HG03139 (cell line): ENCODE measurements around the gene EPB41L1.

Experiments used
- ATAC-seq: cut with Tn5 transposase; IDR thresholded peaks from one replicate; pipeline ENCODE4 v1.9.1; 2021; ENCODE audit not compliant: unreplicated experiment

EPB41L1 gene

DNA sequence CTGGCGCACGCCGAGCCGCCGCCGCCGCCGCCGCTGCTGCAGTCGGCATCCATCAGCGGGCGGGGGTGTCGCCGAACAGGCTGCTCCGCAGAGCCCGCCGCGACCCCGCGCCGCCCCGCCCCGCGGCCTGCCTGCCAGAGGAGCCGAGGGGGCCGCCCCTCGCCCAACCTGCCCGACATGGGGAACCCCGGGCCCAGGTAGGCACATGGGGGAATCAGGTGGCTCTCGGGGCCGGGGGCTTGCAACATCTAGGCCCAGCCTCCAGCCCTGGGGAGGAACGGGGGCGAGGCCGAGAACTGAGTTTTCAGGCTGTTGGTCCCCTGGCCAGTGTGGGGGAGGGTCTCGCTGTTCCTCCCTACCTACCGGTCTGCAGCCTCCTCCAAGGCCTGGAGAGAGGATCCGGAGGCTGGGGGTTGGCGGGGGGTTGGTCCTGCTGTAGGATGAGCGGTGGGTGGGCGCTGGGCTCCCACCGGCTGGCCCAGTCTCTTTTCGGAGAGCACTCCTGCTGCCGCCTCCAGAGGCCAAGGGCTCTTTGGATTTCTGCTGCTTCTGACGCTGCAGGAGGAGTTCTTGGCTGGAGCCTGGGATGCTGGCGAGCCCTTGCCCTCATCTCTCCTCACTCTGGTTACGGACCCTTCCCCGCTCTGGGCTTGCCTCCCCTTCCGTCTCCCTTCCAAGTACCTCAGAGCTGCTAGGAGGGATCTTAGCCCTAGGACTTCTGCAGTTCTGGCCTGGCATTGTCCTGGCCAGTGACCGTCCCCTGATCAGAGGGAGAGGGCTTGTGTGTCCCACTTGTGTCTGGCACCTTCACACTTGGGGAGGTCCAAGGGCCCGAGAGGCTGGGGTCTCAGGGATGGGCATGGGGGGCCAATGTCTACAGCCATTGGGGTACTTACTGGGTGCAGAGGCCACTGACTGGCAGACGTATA, at the start of gene EPB41L1:
Gene EPB41L1 (plus strand): TSS at position 41 of the 929 bp plus-strand sequence. CDS start 19,038 bp downstream, outside the sequence.
- no peak for ATAC-seq

DNA sequence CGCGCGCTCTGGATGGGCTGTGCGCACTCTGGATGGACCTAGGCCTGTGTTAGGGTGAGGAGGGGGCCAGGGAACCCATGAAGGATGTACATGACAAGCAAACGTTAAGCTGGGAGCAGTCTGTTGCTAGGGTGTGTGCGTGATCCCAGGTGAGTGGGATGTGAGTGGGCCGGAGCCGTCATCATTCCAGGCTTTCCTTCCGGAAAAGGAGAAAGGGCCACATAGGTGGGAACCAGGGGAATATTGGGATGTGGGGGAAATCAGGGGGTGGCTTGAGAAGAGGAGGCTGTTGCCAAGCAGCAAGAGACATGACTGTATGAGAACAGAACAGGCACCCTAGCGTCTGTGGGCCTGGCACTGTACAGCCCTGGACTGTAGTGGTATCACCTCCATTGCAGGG, 49.7 kb upstream of the EPB41L1 start:
- no peak for ATAC-seq

DNA sequence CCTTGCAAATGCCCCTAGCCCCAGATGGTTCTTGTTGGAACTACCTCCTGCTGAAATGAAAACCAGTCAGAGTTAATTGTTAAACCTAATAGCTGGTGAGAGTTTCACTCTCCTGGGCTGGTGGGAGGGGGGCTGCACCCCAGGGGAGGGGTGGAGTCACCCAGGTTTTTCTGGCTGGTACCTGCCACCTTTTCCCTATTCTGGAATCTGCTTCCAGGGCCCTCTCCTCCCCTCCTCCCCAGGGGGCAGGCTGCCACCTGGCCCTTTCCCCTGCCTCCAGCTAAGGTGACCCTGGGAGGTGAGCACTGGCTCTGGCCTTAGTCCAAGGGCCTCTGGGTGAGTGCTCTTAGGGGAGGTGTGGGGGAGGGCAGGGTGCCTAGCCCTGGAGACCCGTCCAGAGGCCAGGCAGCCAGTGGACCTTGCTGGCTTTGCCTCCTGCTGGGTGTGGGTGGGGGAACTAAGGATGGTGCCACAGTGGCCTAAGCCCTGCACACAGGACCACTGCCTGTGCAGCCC, 48.8 kb upstream of the EPB41L1 start:
- no peak for ATAC-seq

DNA sequence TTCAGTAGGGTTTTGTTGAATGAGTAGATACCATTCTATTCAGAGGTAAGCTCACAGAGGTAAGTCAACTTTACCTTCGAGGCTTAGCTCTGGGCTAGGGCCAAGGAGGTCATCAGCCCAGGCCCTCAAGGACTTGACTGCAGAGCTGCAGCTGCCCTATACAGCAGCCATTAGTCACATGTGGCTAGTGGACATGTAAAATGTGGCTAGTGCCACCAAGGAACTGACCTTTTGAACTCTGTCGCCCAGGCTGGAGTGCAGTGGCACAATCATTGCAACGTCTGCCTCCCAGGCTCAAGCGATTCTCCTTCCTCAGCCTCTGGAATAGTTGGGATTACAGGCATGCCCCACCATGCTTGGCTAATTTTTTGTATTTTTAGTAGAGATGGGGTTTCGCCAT, 47.9 kb upstream of the EPB41L1 start:
- ATAC-seq, result no peak

DNA sequence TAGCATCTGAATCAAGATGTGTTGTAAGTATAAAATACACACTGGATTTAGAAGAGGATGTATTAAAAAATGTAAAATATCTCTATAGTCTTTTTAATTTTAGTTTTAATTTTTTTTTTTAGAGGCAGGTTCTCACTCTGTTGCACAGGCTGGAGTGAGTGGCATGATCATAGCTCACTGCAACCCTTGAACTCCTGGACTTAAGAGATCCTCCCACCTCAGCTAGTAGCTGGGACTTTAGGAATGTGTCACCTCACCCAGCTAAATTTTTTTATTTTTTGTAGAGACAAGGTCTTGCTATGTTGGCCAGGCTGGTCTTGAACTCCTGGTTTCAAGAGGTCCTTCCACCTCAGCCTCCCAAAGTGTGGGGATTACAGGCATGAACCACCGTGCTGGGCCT, 46.7 kb upstream of the EPB41L1 start:
- ATAC-seq, result no peak

DNA sequence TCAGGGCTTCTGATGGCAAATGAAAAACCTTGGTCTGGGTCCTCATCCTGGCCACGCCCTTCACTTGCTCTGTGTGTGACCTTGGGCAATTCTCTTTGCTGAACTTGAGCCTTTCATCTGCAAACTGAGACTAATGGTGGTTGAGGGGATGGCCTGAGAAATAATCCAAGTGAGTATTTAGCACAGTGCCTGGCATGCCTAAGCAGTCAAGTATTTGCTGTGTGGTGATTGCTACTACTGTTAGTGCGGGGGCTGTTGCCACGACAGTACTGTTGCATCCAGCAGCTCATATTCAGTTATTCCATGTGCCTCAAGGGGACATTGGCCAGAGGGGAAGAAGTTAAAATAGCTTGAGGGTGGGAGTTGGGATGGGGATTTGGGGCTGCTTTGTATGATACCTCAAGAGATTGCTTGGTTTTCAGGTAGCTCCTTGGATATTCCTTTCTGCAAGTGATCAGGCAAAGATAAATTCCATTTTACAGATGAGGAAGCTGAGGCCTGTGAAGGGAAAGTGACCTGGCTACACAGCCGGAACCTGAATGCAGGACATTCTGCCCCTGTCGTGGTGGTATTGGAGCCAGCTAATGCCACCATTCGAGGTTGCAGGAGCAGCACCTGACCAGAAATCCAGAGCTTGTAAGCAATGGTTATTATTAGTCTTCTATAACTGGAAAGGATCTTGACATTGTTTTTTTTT, 45.1 kb upstream of the EPB41L1 start:
- no peak for ATAC-seq

DNA sequence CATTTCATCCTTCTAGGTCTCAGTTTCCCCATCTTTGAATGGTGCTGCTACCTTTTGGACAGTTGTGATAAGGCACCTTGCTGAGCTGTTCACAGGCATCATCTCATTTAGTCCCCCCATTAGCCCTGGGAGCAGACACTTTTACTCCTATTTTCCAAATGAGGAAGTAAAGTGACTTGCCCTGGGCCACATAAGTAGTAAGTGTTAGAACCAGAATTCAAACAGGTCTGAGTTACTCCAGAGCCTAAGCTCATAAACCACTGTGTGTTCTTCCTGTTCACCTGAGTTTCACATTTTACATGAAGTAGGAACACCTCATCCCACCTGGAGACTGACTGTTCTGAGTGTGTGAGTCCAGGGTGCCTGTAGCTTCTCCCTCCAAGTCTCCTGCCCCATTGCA, 43.5 kb upstream of the EPB41L1 start:
- ATAC-seq, result no peak

DNA sequence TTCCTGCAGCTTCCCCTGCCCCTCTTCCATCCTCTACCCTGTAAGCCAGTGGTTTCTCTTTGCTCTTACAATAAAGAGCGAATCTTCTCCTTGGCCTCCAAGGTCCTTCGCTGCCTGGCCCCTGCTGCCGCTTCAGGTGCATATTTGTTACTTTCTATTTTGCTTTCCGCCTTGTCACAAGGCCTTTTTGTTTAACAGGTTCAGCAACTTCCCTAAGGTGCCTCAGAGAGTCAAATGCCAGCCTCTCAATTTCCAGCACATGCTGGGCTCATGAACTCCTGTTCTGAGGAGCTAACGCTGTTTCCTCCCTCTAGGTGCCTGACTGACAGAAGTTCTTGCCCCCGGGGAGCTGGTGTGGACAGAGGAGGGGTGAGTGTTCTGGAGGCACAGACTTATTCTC, 42.4 kb upstream of the EPB41L1 start:
- no peak for ATAC-seq

DNA sequence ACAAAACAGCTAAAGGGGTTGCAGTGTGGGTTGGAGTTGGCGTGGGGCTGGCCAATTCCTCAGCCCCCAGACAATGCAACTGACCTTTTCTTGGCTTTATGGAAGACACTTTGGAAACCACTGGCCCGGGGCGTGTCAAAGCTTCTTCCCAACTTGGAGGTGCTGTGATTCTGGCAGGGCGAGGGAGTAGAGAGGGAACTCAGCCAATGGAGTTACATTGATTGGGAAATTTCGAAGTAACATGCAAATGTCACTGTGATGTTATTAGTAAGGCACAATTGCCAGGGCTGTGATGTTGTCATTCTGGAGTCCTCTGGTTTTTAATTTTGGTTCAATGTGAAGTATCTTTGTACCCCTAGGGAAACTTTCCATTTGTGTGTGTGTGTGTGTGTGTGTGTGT, 41.5 kb upstream of the EPB41L1 start:
- ATAC-seq, result no peak

DNA sequence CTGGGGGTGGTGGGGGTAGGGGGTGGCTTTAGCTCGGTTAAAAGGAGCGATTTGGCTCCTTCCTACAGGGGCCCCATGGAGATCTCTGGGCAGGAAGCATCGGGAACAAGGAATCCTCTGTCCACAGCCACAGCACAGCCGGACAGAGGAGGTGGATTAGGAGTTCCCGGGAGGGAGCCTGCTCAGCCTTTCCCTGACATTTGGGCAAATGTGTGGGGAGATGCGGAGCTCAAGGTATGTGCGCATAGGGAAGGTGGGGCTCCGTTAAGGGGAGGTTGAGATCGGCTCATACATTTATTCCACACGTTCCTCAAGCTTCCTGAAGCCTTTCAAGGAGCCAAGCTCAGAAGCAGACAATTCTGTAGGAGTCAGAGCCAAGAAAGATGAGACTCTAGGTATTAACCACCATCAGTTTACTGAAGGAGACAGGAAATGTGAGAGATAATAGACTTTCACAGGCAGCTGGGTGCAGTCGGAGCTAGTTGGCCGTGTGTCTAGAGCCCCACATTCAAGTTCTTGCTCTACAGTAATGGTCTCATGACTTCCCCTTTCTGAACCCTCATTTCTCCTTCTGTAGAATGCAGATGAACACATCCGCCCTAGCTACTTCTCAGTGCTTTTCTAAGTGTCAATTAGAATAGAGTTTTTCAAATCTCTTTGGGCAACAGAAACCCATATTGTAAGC, 40.8 kb upstream of the EPB41L1 start:
- no peak for ATAC-seq

DNA sequence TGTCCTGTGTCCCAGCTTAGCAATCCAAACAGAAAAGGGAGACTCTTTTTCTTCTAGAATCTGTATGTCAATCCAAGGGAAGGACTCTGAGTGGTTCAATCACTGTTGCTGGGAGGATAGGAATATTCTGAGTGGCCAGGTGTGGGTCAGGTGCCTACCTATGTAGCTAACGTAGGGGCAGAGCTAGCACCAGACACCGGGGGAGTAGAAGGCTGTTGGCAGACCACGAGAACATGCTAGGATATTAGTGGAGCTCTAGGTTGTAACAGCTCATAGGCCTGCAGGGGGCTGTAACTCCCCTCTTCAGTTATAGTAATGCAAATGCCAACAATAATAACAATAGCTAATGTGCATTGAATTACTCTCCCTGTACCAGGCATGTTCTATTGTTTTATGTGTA, 39.8 kb upstream of the EPB41L1 start:
- no peak for ATAC-seq

DNA sequence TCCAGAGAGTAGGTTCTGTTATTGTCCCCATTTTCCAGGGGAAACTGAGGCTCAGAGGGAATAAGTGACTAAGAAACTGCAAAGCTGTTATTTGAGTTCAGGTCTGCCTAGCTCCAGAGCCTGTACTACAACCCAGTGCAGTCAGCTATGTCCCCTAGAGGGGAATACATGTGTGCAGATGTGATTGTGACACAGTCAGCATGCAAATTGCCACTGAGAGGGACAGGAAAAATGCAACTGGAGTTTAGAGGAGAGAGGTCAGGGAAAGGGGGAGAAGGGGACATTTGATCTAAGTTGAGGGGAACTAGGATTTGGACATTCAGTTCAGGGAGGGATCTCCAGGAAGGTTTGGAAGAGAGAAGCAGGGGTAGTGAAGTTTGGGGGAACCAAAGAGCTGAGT, 38.6 kb upstream of the EPB41L1 start:
- no peak for ATAC-seq

DNA sequence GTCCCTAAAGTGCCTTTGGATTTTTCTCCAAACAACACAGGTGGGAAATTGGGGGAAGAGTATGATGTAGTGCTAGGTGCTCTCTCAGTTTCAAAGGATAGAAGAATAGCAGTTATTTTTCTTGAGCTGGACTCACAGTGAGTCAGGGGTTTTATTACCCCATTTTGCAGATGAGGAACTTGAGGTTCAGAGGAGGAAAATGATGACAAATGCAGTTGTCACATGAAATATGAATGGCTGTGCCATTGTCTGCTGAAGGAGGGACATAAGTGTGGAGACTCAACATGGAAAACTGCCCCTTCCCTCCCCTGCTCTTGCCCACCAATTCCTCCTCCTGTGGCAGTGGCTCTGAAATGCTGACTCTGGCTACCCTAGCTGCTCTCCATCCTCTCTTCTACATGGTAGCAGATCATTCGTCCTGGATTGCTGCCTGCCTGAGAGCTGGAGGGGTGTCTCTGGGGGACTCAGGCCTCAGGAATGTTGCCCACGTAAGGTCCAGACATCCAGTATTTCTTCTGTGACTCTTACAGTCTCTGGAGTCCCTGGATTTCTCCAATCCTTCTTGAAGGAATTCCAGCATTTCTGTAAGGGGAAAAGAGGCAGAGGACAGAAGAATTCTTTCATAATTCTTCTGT, 37.6 kb upstream of the EPB41L1 start:
- ATAC-seq, result no peak

DNA sequence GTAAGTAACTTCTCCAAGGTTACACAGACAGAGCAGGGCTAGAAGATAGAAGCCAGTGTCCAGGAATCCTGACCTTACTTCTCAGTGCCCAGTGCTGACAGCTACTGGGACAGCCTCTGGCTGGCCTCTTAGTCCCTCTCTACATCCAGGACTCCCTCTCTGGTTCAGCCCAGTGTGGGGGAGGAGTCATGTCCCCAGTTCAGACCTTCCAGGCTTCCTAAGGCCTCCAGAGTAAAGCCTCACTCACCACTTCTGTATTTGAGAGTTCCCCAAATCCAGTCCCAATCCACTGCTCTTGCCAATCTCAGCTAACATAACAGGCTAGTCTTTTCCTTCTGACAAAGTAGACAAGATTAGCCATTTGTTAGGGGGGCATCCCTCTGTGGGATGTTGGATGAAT, 36.9 kb upstream of the EPB41L1 start:
- ATAC-seq, result no peak

DNA sequence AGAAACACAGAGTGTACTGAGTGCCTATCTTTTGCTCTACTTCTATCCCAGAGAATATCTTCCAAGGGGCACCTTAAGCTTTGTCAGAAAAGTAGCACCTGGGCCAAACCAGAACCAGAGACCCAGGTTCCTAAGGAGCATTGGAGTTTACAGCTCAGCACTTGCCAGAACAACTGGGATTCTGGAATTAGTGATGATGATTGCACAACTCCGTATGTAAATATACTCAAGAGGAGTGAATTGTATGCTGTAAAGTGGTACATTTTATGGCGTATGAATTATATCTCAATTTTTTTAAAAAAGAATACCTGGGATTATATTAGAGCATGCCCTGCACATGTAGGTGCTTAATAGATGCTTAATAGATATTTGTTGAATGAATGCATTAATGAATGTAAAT, 36.2 kb upstream of the EPB41L1 start:
- ATAC-seq, result no peak

DNA sequence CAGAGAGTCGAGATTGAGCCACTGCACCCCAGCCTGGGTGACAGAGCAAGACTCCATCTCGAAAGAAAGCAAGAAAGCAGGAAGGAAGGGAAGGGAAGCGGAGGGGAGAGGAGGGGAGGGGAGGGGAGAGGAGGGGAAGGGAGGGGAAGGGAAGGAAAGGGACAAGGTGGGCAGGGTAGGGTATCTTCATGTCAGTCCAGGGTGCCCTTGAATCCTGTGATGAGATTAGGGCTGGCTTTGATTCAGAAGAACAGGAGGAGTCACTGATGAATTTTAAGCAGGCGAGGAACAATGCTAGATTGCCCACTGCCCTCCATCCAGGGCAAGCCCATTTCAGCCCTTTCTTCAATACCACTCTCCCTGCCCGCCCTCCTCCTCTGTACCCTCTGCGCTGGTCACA, 35.0 kb upstream of the EPB41L1 start:
- ATAC-seq, result no peak

DNA sequence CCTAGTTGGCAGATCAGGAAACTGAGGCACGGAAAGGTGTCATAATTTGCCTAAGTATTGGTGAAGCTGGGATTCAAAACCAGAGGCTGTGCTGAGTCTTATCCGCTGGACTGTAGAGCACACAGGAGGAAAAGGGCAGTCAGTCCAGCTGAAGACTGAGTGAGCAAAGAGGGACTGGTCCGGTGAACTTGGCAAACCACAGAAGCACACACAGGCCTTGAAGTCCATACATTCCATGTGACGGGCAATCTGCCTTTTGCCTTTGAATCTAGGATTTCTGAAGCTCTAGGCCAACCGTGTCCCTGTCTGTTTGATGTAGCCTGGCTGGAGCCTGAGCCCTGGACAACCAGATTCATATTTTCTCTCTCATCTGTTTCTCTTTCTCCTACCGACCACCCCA, 34.3 kb upstream of the EPB41L1 start:
- no peak for ATAC-seq

DNA sequence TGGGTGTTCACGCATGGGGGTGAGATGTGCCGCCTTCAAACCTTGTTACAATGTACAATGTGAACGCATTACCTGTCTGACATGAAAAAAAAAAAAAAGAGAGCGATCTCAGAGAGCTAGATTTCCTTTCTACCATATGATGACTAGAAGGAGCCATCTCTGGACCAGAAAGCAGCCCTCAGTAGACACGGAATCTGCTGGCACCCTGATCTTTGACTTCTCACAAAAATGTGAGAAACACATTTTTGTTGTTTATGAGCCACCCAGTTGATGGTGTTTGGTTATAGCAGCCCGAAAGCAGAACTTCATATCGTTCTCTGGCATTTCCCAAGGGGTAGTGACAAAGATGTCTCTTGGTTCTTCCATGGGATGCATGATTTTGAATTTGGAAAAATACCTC, 33.5 kb upstream of the EPB41L1 start:
- ATAC-seq, result no peak

DNA sequence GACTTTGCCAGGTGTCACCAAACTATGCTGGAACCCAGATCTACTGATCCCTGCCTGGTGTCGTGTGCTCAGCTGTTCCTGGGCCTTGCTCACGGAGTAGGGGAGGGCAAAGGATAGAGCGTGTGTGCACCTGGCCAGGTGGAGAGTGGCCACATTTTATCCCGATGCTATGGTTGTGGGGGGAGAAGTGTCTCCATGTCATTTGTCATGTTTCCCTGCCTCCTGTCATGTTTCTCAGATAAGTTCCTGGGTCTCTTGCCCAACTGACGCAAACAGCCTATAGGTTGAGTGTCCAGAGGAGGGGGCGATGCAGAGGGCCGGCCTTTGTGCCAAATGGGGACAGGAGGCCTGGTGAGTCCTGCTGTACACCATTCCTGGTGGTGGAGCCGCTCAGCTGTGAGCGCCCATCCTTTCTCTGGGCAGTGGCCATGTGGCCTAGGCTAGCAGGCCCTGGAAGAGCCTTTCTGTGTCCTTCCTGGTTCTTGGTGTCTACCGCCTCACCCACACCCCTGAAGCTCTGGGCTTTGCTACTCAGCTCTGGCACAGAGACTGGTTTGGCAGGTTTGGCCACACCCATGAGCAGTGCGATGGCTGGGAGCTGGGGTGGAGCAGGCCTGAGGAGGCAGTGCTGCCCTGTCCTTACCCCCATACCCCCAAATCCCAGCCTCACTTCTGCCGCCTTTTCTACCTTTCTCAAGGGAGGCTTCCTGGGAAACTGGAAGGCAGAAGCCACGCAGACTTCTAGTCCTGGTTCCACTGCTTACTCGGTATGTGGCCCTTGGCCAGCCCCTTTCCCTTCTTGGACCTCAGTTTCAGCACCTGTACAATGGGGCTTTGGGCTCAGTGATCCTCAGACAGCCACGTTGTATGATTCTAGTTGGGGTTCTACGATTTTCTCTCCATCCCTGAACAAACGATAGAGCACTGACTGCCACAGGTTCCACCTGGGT, 32.3 kb upstream of the EPB41L1 start:
- ATAC-seq, result no peak

DNA sequence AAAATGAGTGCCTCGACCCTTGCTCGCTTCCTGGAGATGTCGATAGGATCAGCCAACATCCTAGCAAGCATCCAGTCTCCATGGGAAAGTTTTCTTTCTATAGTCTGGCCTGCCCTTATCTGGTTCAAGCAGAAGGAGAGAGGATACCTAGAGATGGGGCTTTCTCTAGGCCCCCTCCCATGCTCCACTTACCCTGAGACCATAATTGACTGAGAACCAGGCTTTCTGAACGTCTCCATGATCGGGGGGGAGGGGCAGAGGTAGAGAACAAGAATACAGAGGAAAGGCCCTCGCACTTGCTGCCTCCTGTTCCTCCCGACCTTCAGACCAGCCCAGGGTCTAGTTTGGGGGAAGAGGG, 31.6 kb upstream of the EPB41L1 start:
- ATAC-seq, result no peak
